Activated T-helper 1 cell treated with anti-CD3 and anti-CD28 coated beads, Interleukin-12 subunit alpha, Interleukin-12 subunit beta, Interleukin-2, Interleukin-4 antibody, amounts not matched to agents 30 ng/mL and 10 ng/mL and 1 ng/mL, durations not matched to agents 14 hours and 24 hours and 36 hours (primary cell): ENCODE measurements around the gene FAM83F. TPM values are rescaled to one million over a fixed set of nuclear protein-coding genes. Genes with fewer than 3 reads are reported as not detected.

Experiments used
- DNase-seq: peaks from one replicate; pipeline ENCODE4 v3.0.0; 2021; ENCODE audit warnings: low spot score
- H3K27ac Mint-ChIP-seq: one replicate; pipeline ENCODE4 v1.8.0; 2021; ENCODE audit warnings: mild to moderate bottlenecking, mixed read lengths
- H3K27me3 Mint-ChIP-seq: one replicate; pipeline ENCODE4 v1.8.0; 2022; ENCODE audit warnings: mild to moderate bottlenecking, moderate library complexity, mixed read lengths; ENCODE audit not compliant: insufficient read depth
- H3K36me3 Mint-ChIP-seq: one replicate; pipeline ENCODE4 v1.8.0; 2021; ENCODE audit warnings: low read depth, mixed read lengths
- H3K4me1 Mint-ChIP-seq: one replicate; pipeline ENCODE4 v1.8.0; 2021; ENCODE audit warnings: low read depth, mixed read lengths
- H3K4me3 Mint-ChIP-seq: one replicate; pipeline ENCODE4 v1.8.0; 2021; ENCODE audit warnings: mild to moderate bottlenecking, moderate library complexity, mixed read lengths
- H3K9me3 Mint-ChIP-seq: one replicate; pipeline ENCODE4 v1.8.0; 2021; ENCODE audit warnings: mixed read lengths
- intact Hi-C: fragments of 100-400 bp; cut with micrococcal nuclease; formaldehyde crosslinking; loops from one replicate; pipeline ENCODE4 v1.15.1; 2024
- total RNA-seq: library from RNA; stranded (reverse); gene quantifications from 2 replicates; pipeline ENCODE4 v1.2.3, GENCODE V29; 2022

The FAM83F gene
- total RNA-seq, 1 donor from 2014 or later = 0.39 TPM

GRCh38 chr22:40088818-40089217 lies 94.1 kb downstream of the FAM83F start:
- Mint-ChIP-seq H3K27me3 (no peaks in the 10 kb centered on the region), H3K9me3 (no peaks in the 10 kb centered on the region), H3K27ac (no peak overlapping the region), H3K4me3 (no peak overlapping the region), H3K4me1 (peaks cover 18% of the 10 kb centered on the region), H3K36me3 (peaks cover 4% of the 10 kb centered on the region)
- intact Hi-C loops = no loop called here
- DNase-seq = no peak

Other genes with a start within 250 kb of the FAM83F start
- gene ENTHD1, start 101.2 kb upstream of the FAM83F start, total RNA-seq = 0.08 and 0.20 TPM in 2 replicates
- gene GRAP2, start 93.9 kb upstream of the FAM83F start, total RNA-seq = 30.5 and 31.3 TPM in 2 replicates
- gene TMA7B, start 34.6 kb upstream of the FAM83F start, total RNA-seq = 1.3 and 1.7 TPM in 2 replicates
- gene TNRC6B, start 183.0 kb downstream of the FAM83F start, total RNA-seq = 26.2 and 30.9 TPM in 2 replicates